MM.1S (cell line): ENCODE measurements around the gene FANCC.

ENCODE experiments used
- CTCF ChIP-seq: fragments of 300-600 bp; sonication (generic); IDR thresholded peaks from 2 replicates; pipeline ENCODE4 v1.5.1; 2016; ENCODE audit warnings: antibody characterized with exemption, low read length, mixed read lengths
- EZH2 ChIP-seq: fragments of 300-600 bp; sonication (generic); optimal IDR thresholded peaks from 2 replicates; pipeline ENCODE3; 2017; ENCODE audit warnings: low read depth, mild to moderate bottlenecking, antibody characterized with exemption, low read length, mixed read lengths
- EZH2phosphoT487 ChIP-seq: fragments of 300-600 bp; sonication (generic); IDR thresholded peaks from 2 replicates; pipeline ENCODE4 v1.6.1; 2018; ENCODE audit warnings: antibody characterized with exemption, low read length

GRCh38 chr9:95292226-95292625, 25.3 kb downstream of the FANCC start:
- no peak for TF ChIP-seq EZH2phosphoT487
- no peak for TF ChIP-seq CTCF
- TF ChIP-seq EZH2 = no peak
